ENCODE measurements around the gene OPN1MW3.
"Not testable (repeated sequence)": the region's sequence is repeated elsewhere in the genome, so short reads cannot be mapped to it uniquely, and the experiment has no call there.

The OPN1MW3 gene

GRCh38 chrX:154298312-154298711 lies 40.9 kb downstream of the OPN1MW3 start:
- DNase-seq, result no peak

GRCh38 chrX:154300816-154301215 lies 43.4 kb downstream of the OPN1MW3 start:
- no peak for DNase-seq

GRCh38 chrX:154302998-154303397 lies 45.6 kb downstream of the OPN1MW3 start:
- DNase-seq, result not testable (repeated sequence)

GRCh38 chrX:154303476-154303875 lies 46.1 kb downstream of the OPN1MW3 start:
- DNase-seq, result no peak

DNA sequence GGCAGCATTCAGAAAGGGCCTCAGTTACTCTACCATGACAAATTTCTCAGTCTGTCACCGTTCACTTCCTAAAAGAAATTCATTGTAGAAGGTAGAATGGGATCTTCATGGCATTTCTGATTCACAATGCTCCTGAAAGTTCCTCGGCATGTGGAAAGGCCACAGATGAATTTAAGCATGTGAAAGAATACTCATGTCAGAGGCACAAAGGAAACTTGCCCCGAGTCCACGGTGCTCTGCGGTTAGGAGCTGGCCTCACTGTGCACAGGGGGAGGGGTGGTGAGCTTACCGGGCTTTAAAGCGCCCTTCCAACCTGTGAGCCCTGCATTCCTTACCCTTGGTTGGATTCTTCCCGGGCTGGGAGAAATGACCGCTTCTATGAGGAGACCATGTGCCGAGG lies 47.5 kb downstream of the OPN1MW3 start:
- DNase-seq, result no peak

GRCh38 chrX:154305541-154306205 lies 48.3 kb downstream of the OPN1MW3 start:
- DNase-seq, result no peak

GRCh38 chrX:154307202-154307601 lies 49.8 kb downstream of the OPN1MW3 start:
- DNase-seq, result no peak

DNA sequence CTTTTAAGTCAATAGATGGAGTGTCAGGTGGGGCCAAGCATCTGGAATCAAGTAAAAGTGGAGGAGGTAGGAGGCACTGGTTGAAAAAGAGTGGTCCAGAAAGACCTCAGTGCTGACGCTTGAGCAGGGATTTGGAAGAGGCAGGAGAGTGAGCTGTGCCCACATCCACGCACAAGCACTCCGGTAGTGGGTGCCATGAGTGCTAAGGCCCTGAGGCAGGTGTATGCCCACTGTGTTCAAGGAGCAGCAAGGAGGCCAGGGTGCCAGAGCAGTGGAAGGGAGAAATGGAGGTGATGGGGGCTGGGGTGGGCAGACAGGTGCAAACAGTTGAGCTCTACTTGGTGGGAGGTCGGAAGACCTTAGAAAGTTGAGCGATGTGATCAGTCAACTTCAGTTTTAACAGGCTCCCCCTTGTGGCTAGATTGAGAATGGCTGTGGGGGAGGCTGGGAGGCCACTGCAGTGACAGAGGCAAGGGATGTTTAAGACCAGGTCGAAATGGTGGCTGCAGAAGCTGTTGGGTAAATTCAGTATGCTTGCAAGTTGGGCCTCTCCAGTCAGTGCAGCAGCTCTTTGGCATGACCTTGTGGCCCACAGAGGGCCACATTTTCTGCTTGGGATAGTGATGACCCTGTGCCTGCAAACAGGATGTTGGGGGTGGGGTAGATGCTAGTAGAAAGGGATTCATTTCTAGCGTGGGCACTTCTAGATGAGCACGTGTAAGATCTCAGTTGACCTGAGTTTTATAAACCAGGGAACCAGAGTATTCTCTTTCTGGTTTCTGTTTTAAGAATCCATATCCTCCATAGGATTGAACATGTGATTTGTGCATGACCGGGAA lies 50.9 kb downstream of the OPN1MW3 start:
- peak; percentile 90 to 92 for DNase-seq

DNA sequence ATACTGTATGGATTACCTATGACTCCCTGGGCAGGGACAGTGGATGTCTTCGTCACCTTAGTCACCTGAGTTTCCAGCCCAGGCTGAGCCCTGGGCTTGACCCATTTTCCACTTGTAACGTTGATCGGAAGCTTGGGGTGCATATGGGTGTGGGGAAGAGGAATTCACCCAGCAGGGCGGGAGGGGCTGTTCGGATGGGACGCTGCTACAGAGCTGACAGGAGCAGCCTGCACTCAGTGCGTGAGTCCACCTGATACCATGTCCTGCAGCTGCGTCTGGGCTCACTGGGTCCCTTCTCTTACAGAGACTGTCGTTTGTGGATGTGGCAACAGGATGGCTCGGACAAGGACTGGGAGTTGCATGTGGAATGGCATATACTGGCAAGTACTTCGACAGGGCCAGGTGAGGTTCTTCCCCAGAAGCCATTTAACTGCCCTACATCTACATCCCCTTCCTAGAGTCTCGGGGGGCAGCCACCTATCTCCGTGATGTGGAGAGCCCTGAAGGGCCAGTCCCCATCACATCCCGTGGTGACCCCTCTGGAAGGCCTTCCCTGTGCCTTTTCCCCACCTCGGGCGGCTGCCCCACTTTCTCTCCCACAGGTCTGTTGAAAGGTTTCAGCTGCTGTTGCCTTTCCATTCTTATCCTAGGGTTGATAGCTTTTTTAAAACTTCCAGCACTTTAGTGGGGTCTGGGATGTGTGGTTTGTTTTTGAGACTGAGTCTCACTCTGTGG lies 51.8 kb downstream of the OPN1MW3 start:
- no peak for DNase-seq

DNA sequence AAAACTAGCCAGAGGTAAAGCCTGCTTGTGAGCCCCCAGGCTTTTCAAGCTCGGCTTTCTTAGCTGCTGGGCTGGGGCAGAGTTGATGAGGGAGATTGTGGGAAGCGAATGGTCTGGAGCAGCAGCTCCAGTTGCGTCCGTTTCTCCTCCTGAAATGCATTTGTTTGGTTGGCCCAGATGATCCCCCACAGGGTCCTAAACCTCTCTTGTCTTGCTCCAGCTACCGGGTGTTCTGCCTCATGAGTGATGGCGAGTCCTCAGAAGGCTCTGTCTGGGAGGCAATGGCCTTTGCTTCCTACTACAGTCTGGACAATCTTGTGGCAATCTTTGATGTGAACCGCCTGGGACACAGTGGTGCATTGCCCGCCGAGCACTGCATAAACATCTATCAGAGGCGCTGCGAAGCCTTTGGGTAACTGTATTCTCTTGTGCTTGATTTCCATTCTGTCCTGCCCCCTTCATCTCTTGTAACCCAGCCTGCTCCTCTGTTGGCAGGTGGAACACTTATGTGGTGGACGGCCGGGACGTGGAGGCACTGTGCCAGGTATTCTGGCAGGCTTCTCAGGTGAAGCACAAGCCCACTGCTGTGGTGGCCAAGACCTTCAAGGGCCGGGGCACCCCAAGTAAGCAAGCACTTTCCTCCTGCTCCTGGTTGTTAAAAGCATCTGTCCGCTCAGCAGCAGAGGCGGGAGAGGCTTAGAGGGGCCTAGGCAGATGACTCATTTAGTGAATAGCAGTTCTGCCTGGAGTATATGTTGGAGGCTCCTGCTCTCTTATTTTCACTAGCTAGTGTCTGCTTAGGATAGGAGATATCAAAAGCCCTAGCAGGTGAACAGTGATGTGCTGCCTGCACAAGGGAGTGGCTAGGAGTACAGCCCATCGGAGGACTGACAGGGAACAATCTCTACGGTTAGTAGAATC lies 53.5 kb downstream of the OPN1MW3 start:
- DNase-seq, result no peak

DNA sequence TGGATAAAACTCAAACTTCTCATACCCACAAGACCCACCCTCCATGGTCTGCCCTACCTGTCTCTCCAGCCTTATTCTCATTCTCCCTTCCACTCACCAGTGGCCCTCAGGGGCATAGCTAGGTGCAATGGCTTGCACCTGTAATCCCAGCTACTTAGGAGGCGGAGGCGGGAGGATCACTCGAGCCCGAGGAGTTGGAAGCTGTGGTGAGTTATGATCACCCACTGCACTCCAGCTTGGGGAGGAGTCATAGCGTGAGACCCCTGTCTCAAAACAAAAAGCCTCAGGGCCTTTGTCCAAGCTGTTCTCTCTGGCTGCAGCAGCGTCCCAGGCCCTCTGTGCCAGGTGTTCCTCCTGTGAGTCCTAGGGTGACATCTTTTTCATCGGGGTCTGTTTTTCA lies 54.7 kb downstream of the OPN1MW3 start:
- DNase-seq, result no peak

DNA sequence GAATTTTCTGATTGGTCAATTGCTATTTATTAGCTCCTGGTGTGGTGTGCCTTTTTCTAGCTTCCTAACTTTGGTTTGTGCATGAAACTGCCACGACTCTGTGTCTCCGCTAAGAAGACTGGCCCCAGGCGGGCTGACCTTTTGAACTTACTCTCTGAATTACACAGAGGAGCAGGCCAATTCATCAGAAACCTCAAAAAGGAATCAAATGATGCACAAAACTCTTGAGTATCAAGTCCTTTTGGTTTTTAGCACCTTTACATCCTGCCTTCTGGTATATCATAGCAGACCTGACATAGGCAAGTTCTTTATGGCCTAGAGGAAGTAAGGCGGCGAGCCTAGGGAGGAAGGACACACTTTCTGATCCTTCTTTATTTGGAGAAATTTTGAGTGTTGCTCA lies 55.8 kb downstream of the OPN1MW3 start:
- DNase-seq, result peak; percentile 37 to 53

DNA sequence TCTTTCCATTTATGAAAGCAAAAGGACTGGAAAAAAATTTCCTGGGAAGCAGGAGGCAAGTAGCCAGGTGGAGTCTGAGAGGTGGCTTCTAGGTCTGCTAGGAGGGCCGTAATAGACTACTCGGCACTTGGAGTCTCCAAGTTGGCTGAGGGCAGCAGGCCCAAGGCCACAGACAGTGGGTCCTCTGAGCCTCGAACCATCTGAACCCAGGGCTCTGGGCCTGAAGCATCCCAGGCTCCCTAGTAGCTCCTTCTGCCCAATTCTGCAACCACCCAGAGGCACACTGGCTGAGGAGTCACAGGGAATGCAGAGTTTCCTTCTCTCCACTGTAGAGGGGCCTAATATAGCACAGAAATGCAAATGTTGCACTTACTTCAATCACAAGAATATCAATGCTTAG lies 58.0 kb downstream of the OPN1MW3 start:
- DNase-seq, result no peak

DNA sequence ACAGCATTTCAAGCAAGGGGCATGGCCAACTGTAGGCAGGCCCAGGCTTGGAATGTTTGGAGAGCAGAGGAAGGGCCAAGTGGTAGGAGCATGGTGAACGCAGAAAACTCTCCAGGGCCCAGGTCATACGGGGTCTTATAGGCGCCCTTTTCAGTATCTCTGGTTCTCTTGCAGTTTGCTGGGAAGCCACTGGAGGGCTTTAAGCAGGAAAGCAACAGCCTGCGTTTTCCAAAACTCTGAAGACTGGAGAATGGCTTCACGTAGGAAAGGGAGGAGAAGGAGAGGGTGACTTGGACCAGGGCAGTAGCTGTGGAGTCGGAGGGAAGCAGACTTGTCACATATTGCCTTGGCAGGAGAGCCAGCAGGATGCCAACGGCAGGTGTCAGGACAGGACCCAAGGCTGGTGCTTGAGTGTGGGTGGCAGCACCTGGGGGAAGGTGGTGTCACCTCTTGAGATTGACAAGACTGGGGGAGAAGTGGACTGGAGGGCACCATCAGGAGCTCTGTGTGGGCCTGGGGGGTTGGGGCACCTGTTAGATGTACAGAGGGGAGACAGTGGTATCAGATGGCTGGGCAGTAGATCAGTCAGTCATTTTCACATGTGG lies 60.1 kb downstream of the OPN1MW3 start:
- DNase-seq, result no peak

DNA sequence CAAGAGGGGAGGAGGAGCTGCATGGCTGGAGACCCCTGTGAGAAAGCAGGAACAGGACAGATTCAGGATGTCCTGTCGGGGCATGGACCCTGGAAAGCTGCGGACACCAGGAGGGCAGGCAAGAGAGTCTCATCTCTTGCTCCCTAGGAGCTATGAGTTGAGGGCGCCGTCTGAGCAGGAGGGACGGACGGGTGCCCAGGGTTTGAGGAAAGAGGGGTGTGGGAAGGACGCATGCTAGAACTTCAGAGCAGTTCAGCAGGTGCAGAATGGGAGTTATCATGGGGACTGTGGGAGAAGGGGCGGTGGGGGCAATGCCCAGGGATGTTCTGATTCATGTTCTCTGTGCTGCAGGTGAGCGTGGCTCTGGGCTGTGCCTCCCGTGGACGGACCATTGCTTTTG lies 63.0 kb downstream of the OPN1MW3 start:
- DNase-seq, result no peak

All from activated T-cell treated with anti-CD3 and anti-CD28 coated beads, Interleukin-2, amount 50 U/mL, for 48 hours (primary cell).